GM12875 (cell line): ENCODE measurements around the gene GINS3.
"Not testable (repeated sequence)": the region's sequence is repeated elsewhere in the genome, so short reads cannot be mapped to it uniquely, and the experiment has no call there.

Experiments used
- H3K4me3 ChIP-seq: one replicate; pipeline ENCODE4 v1.5.1; 2011; ENCODE audit warnings: low read depth, low read length, control low read depth
- TF ChIP-seq, protein P1 (sequence below): IDR thresholded peaks from 2 replicates; pipeline ENCODE4 v1.5.1; 2011; ENCODE audit warnings: low read depth, mild to moderate bottlenecking, control low read depth, inconsistent platforms, low read length, moderate library complexity, borderline replicate concordance; ENCODE audit not compliant: insufficient read depth

Gene GINS3

DNA sequence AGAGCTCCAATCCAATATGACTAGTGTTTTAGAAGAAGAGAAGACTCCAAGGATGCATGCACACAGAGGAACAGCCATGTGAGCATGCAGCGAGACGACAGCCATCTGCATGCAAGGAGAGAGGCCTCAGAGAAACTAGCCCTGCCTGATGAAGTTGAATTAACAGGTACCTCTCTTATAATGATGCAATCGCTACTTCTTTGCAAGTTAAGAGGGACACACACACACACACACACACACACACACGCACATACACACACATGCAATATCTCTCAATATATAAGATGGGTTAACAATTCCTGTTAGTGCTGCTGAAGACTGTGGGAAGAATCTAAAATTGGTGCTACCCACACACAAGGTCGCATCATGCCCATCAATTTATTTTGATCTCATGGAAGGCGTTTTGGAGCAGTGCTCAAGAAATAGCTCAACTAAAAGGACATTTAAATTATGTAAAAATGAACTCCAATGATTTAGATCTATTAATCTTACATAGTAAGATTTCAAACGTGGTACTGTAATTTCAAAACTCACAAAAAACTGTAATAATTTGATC lies 7.0 kb upstream of the GINS3 start:
- no peak overlapping the region for H3K4me3 ChIP-seq
- TF ChIP-seq, protein P1, sequence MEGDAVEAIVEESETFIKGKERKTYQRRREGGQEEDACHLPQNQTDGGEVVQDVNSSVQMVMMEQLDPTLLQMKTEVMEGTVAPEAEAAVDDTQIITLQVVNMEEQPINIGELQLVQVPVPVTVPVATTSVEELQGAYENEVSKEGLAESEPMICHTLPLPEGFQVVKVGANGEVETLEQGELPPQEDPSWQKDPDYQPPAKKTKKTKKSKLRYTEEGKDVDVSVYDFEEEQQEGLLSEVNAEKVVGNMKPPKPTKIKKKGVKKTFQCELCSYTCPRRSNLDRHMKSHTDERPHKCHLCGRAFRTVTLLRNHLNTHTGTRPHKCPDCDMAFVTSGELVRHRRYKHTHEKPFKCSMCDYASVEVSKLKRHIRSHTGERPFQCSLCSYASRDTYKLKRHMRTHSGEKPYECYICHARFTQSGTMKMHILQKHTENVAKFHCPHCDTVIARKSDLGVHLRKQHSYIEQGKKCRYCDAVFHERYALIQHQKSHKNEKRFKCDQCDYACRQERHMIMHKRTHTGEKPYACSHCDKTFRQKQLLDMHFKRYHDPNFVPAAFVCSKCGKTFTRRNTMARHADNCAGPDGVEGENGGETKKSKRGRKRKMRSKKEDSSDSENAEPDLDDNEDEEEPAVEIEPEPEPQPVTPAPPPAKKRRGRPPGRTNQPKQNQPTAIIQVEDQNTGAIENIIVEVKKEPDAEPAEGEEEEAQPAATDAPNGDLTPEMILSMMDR: no peak

DNA sequence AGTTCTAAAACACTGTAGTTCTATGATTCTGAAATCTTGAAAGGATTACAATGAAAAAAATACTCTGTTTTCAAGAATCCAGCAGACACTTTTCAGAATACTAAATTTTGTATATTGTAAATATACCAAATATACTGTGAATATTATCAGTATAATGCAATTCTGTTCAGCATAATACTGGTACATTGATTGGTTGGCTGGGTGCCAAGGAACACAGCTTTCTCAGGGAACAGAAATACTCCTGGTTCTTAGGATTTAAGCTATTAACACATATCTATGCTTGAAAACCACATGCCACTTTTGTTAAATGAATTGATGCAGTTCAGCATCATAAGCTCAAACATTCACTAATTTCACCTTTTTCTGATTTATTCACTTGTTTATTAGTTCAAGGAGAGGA lies 2.5 kb upstream of the GINS3 start:
- TF ChIP-seq, protein P1: no peak
- no peak overlapping the region for H3K4me3 ChIP-seq

DNA sequence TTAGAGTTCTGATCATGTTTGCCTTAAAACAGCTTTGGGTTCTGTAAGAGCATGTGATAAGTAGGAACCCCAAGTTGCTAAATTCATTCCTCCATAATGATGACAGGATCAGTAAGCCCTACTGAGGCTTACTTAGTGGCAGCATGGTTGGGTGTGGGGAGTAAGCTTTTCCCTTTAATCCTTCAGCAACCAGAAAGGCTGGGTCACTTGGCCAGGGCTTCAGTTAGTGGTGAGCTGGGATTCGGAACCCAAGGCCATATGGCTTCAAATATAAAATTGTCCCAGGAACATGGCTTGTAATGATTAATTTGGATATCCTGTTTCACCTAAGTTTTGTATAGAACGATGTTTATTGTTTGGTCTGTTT lies 850 bp downstream of the GINS3 start:
- peak overlapping the region; percentile 94 for H3K4me3 ChIP-seq
- TF ChIP-seq, protein P1: no peak

DNA sequence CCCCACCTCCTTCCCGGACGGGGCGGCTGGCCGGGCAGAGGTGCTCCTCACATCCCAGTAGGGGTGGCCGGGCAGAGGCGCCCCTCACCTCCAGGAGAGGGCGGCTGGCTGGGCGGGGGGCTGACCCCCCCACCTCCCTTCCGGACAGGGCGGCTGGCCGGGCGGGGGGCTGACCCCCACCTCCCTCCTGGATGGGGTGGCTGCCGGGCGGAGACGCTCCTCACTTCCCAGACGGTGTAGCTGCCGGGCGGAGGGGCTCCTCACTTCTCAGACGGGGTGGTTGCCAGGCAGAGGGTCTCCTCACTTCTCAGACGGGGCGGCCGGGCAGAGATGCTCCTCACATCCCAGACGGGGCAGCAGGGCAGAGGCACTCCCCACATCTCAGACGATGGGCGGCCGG lies 4.6 kb downstream of the GINS3 start:
- not testable (repeated sequence) for H3K4me3 ChIP-seq

DNA sequence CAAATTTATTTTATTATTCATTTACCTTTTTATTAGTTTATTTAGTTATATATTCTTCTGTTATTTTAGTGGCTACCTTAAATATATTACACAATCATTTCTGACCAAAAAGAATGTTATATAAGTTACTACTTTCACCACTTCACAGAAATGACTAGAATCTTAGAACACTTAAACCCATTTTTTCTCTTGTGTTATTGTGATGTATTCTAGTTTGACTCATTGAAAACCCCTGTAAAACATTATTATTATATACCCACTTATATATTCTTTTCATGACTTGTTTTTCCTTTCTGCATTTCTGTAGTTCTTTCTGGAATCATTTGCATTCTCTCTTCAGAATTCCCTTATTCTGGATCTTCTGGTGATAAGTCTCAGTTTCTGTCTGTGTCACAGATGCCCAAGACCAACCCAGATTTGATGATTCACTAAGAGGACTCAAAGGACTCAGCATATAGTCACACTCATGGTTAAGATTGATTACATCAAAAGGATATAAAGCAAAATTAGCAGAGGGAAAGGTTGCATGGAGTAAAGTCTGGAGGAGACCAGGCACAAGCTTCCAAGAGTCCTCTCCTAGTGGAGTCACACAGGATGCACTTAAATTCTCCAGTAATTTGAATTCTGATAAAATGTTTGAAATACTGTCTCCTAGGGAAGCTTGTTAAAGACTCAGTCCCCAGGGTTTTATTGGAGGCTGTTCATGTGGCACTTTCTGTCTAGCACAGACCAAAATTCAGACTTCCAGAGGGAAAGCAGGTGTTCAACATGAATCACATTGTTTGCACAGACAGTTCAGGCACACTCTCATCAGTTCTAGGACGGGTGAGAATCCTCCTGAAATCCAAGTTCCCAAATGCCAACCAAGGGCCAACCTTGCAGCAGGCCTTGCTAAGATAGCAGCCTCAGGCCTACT lies 7.7 kb downstream of the GINS3 start:
- no peak overlapping the region for H3K4me3 ChIP-seq
- TF ChIP-seq, protein P1: no peak

DNA sequence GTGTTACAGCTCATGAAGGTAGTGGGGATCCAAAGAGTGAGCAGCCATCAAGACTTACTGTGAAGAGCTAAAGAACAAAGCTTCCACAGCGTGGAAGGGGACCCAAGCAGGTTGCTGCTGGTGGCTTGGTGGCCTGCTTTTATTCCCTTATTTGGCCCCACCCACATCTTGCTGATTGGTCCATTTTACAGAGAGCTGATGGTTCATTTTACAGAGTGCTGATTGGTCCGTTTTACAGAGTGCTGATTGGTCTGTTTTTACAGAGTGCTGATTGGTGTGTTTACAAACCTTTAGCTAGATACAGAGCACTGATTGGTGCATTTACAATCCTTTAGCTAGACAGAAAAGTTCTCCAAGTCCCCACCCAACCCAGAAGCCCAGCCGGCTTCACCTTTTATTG lies 9.0 kb downstream of the GINS3 start:
- H3K4me3 ChIP-seq: not testable (repeated sequence)

DNA sequence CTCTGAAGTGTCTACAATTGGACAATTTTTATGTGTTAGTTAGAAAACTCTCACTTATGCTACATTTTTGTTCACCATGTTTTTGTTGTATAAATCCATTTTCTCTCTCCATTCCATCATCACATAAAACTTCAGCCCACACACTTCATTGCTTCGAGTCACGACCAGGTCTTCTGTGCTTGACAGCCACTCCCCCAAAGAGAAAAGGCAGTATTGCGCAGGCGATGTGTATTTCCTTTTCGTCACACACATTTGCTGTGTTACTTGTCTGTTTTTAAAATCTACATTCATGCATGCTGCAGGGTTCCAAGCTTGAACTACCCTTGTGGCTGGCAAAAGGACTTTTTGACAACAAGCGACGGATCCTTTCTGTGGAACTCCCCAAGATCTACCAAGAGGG lies 10.5 kb downstream of the GINS3 start:
- TF ChIP-seq, protein P1: no peak
- no peak overlapping the region for H3K4me3 ChIP-seq

DNA sequence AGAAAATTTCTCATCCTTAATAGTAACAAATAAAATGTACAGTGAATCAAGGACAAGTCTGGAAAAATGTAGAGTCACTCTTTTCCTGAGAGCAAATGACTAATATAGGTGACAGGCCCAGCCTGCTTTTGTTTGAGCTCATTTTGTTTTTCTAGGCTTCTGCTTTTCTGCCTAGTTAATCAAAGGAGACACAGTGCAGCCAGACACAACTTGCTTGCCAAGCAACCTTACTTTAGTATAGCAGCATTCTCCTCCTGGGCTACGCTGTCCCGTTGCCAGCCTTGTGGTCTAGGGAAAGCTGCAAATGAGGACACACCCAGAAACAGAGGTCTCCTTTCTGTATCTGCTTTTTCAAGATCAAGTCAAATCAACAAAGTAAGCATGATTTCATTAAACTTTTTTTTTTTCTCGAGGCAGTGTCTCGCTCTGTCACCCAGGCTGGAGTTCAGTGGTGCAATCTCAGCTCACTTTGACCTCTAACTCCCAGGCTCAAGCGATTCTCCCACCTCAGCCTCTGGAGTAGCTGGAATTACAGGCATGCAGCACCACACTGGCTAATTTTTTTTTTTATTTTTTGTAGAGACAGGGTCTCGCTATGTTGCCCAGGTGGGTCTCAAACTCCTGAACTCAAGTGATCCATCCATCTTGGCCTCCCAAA lies 17.2 kb downstream of the GINS3 start:
- H3K4me3 ChIP-seq: no peak overlapping the region
- TF ChIP-seq, protein P1: no peak
